ENCODE measurements around the gene ARFGAP2. TPM values are rescaled to one million over a fixed set of nuclear protein-coding genes. Genes with fewer than 3 reads are reported as not detected.

Gene ARFGAP2
- total and polyA plus RNA-seq, 2 of the 8 experiments (the other 6 are each of a cell fraction or from before 2014, with no cell fraction given): 50.2 to 64.0 TPM

GRCh38 chr11:47148903-47149531 lies 27.7 kb downstream of the ARFGAP2 start:
- Histone ChIP-seq H2BK120ac (replicated peaks; ENCODE audit: low read depth, low read length) (no peak overlapping the region), H3K27me3 (replicated peaks in 1 of 4; ENCODE audit: control insufficient read depth in 3 of 4, extremely low read depth in 1 of 4, insufficient read depth in 3 of 4, low read length in 3 of 4) (no peaks in the 10 kb centered on the region), H3K36me3 (ENCODE audit: control insufficient read depth in 2 of 4, insufficient read depth in 4 of 4, low read length in 3 of 4) (no peaks in the 10 kb centered on the region), H4K20me1 (replicated peaks in 1 of 2; ENCODE audit: control insufficient read depth in 1 of 2, insufficient read depth in 2 of 2, low read length in 2 of 2) (no peaks in the 10 kb centered on the region), H4K8ac (ENCODE audit: extremely low read depth, insufficient read depth, low read length) (no peak overlapping the region), H2BK20ac (ENCODE audit: low read length) (no peak overlapping the region), H3K23ac (ENCODE audit: insufficient read length) (no peak overlapping the region), H3K4me3 (ENCODE audit: extremely low read depth in 1 of 4, insufficient read depth in 2 of 4, low read depth in 3 of 4, low read length in 4 of 4) (no peak overlapping the region), H2AFZ (ENCODE audit: low read length) (no peak overlapping the region), H3K79me2 (ENCODE audit: control insufficient read depth in 1 of 2, insufficient read depth in 2 of 2, low read length in 2 of 2) (no peaks in the 10 kb centered on the region), H3K4me2 (ENCODE audit: insufficient read depth in 1 of 2, low read depth in 2 of 2, low read length in 2 of 2) (no peak overlapping the region), H3K4ac (replicated peaks; ENCODE audit: insufficient read length, low read depth, low read length) (no peak overlapping the region), H3K9me3 (ENCODE audit: insufficient read depth in 2 of 2, low read depth in 1 of 2, low read length in 1 of 2) (no peaks in the 10 kb centered on the region), H3K79me1 (ENCODE audit: low read depth, low read length) (no peaks in the 10 kb centered on the region), H2BK5ac (ENCODE audit: low read depth, low read length) (no peak overlapping the region), H3K18ac (ENCODE audit: extremely low read depth, low read length) (no peak overlapping the region), H3K14ac (ENCODE audit: insufficient read length) (no peak overlapping the region), H3K56ac (replicated peaks; ENCODE audit: insufficient read length, low read depth, low read length) (no peak overlapping the region), H3K9ac (replicated peaks in 1 of 4; ENCODE audit: extremely low read depth in 1 of 4, low read depth in 3 of 4, low read length in 3 of 4) (no peak overlapping the region), H4K91ac (replicated peaks; ENCODE audit: insufficient read length, low read length) (no peak overlapping the region), H3K27ac (ENCODE audit: low read depth, low read length) (no peak overlapping the region), H3K23me2 (ENCODE audit: low read depth, low read length) (no peaks in the 10 kb centered on the region), H4K5ac (ENCODE audit: insufficient read length, low read depth, low read length) (no peak overlapping the region), H2BK15ac (ENCODE audit: low read length) (no peak overlapping the region), H3K4me1 (replicated peaks in 1 of 4; ENCODE audit: control insufficient read depth in 3 of 4, insufficient read depth in 4 of 4, low read length in 3 of 4) (peaks cover 0 to 4% (median 2%) of the 10 kb centered on the region in 4 experiments; a peak in 4 of 7 replicates), H2BK12ac (ENCODE audit: low read depth, low read length) (no peak overlapping the region), H2AK5ac (ENCODE audit: low read depth, low read length) (no peak overlapping the region)
- ChIA-PET CTCF (ENCODE audit: partially characterized antibody) (interaction anchor here (1.1 to 1.4 kb wide), 3 partner anchors 18 to 252 kb away, joined by 3 to 4 read pairs (median 3); partner anchors contain the start of gene CSTPP1), POLR2A (ENCODE audit: partially characterized antibody) (interaction anchor here (0.6 kb wide), 2 partner anchors 32 to 283 kb away, joined by 3 to 4 read pairs; no protein-coding TSS in a partner anchor)
- no peak for DNase-seq (ENCODE audit: low read depth in 1 of 2, low spot score in 2 of 2)
- 95% methylated on average over 10 of the region's 10 CpGs; no CpG with 5 or more reads in 1 of the 2 experiments for WGBS, 2 experiments (ENCODE audit: extremely low coverage in 1 of 2, insufficient coverage in 1 of 2, insufficient read length in 1 of 2, insufficient replicate concordance in 2 of 2, low coverage in 1 of 2, low lambda C conversion rate in 2 of 2, missing lambda C conversion rate in 1 of 2)
- no peak for FAIRE-seq
- TF ChIP-seq BCL11A (IDR thresholded peaks at IDR 0.05; ENCODE audit: low read depth in 2 of 2, low read length in 2 of 2) (no peak), NRF1 (IDR thresholded peaks at IDR 0.05; ENCODE audit: low read depth, low read length) (no peak)
